Lower leg skin (tissue), 3 donors: Measurements from ENCODE around the gene PSMD2.

Experiments used
- CTCF ChIP-seq, 3 donors: fragments of 450-650 bp; IDR thresholded peaks; one replicate each; pipeline ENCODE4 v1.5.1; 2016; ENCODE audit warnings: antibody characterized with exemption in 3 of 3, mild to moderate bottlenecking in 3 of 3, moderate library complexity in 2 of 3
- POLR2A ChIP-seq, 2 donors: fragments of 450-650 bp; IDR thresholded peaks; one replicate each; pipeline ENCODE4 v1.6.1; 2016 to 2017; ENCODE audit warnings: antibody characterized with exemption in 2 of 2, mild to moderate bottlenecking in 1 of 2, moderate library complexity in 1 of 2

GRCh38 chr3:184337399-184337714 is 38.3 kb downstream of the PSMD2 start, which contains the start of gene FAM131A:
- no peak for TF ChIP-seq CTCF (IDR thresholded peaks at IDR 0.05)
- TF ChIP-seq POLR2A (IDR thresholded peaks at IDR 0.05), result no peak
